Sciatic nerve (tissue), 2 donors: ENCODE measurements around the gene DIPK2A. TPM values are rescaled to one million over a fixed set of nuclear protein-coding genes. Genes with fewer than 3 reads are reported as not detected.

Experiments
- ATAC-seq: fragments of 200-7000 bp; cut with Tn5 transposase; one replicate; pipeline ENCODE4 v1.9.1; 2020; ENCODE audit warnings: mild to moderate bottlenecking, moderate library complexity
- DNase-seq: peaks from one replicate; pipeline ENCODE4 v3.0.0-alpha.2; 2020; ENCODE audit warnings: low spot score
- intact Hi-C: fragments of 100-400 bp; cut with DNase I; formaldehyde crosslinking; loops from one replicate; pipeline ENCODE4 v1.14.2; 2022
- total RNA-seq: library from RNA; stranded (reverse); fragmentation: NEBNext Ultra II Directional; extraction: Animal tissue kit (Norgen Biotek cat#: 25700); gene quantifications from one replicate; pipeline ENCODE4 v1.2.1, GENCODE V29; 2021
- donor health status: DM: no; HTN: no; CAD: no.
- donor health status: DM: no; HTN: no; CAD: no.

Gene DIPK2A
- total RNA-seq, 1 donor from 2014 or later: 20.5 TPM

- ATAC-seq: peak; percentile 39
- intact Hi-C loops: no loop called here
Measured at GRCh38 chr3:143972505-143973258, 1.1 kb downstream of the DIPK2A start.

GRCh38 chr3:143973259-143974021 is 1.8 kb downstream of the DIPK2A start:
- no peak for ATAC-seq
- intact Hi-C loops: no loop called here
- no peak for DNase-seq

More at GRCh38 chr3:143972505-143973258, 1.1 kb downstream of the DIPK2A start:
- DNase-seq: peak; percentile 83

- ATAC-seq (no peak), DNase-seq (no peak)
- intact Hi-C loops: no loop called here
Measured at GRCh38 chr3:143974271-143975238, 2.9 kb downstream of the DIPK2A start.

GRCh38 chr3:143975554-143976152 is 4.0 kb downstream of the DIPK2A start:
- DNase-seq (no peak), ATAC-seq (no peak)
- intact Hi-C loops: no loop called here

- peak; percentile 30 for ATAC-seq
- intact Hi-C loops: no loop called here
- DNase-seq: no peak
Measured at GRCh38 chr3:143977341-143978262, 6.0 kb downstream of the DIPK2A start.

GRCh38 chr3:143978263-143978631 is 6.6 kb downstream of the DIPK2A start:
- ATAC-seq: no peak
- DNase-seq: no peak
- intact Hi-C loops: no loop called here

- ATAC-seq (no peak), DNase-seq (no peak)
- intact Hi-C loops: no loop called here
Measured at GRCh38 chr3:143979041-143979440, 7.4 kb downstream of the DIPK2A start.

GRCh38 chr3:143979813-143980212 is 8.2 kb downstream of the DIPK2A start:
- intact Hi-C loops: no loop called here

GRCh38 chr3:143988306-143988705 is 16.7 kb downstream of the DIPK2A start:
- intact Hi-C loops: no loop called here
- no peak for DNase-seq
- ATAC-seq: no peak

More at GRCh38 chr3:143979813-143980212, 8.2 kb downstream of the DIPK2A start:
- DNase-seq: no peak
- no peak for ATAC-seq

- intact Hi-C loops: no loop called here
- ATAC-seq (no peak), DNase-seq (no peak)
Measured at GRCh38 chr3:143989461-143989860, 17.8 kb downstream of the DIPK2A start.

- intact Hi-C loops: no loop called here
- no peak for ATAC-seq
- no peak for DNase-seq
Measured at GRCh38 chr3:143991713-143992112, 20.1 kb downstream of the DIPK2A start.

- ATAC-seq (no peak), DNase-seq (no peak)
- intact Hi-C loops: no loop called here
Measured at GRCh38 chr3:143998266-143998665, 26.6 kb downstream of the DIPK2A start.

GRCh38 chr3:144003051-144003450 is 31.4 kb downstream of the DIPK2A start:
- DNase-seq (no peak), ATAC-seq (no peak)
- intact Hi-C loops: no loop called here

GRCh38 chr3:144010371-144010770 is 38.7 kb downstream of the DIPK2A start:
- ATAC-seq (no peak), DNase-seq (no peak)
- intact Hi-C loops: no loop called here

- no peak for DNase-seq
- no peak for ATAC-seq
- intact Hi-C loops: no loop called here
Measured at GRCh38 chr3:144011251-144011799, 39.7 kb downstream of the DIPK2A start.

- ATAC-seq (no peak), DNase-seq (no peak)
- intact Hi-C loops: no loop called here
Measured at GRCh38 chr3:144015133-144015532, 43.5 kb downstream of the DIPK2A start.

- intact Hi-C loops: no loop called here
- ATAC-seq (no peak), DNase-seq (no peak)
Measured at GRCh38 chr3:144018776-144019175, 47.2 kb downstream of the DIPK2A start.
